RWPE1 (cell line): Measurements from ENCODE around the gene SLC28A3.
A peak's percentile ranks its signal among the peaks of the same experiment; 100 is the strongest.

Experiments used
- CTCF ChIA-PET: fragments of 350-600 bp; sonication (Branson Sonifier 250); formaldehyde crosslinking; extraction: SDS; loops from one replicate; lab custom pipeline; 2021; lab: Yijun Ruan, JAX
- POLR2A ChIA-PET: fragments of 400-600 bp; formaldehyde crosslinking; extraction: SDS; loops from one replicate; lab custom pipeline; 2020; ENCODE audit warnings: antibody characterized with exemption; ENCODE audit not compliant: low non-redundant PET; lab: Yijun Ruan, JAX
- DNase-seq: peaks from one replicate; pipeline ENCODE4 v3.0.0; 2012; ENCODE audit warnings: low spot score
- H3K27ac ChIP-seq: fragments of 450-650 bp; 2 replicates; pipeline ENCODE4 v1.5.1; 2017
- TF ChIP-seq, protein P1 (sequence below): fragments of 450-650 bp; conservative IDR thresholded peaks from 2 replicates; pipeline ENCODE4 v1.5.1; 2017; ENCODE audit warnings: low read depth, mild to moderate bottlenecking

SLC28A3 gene

DNA sequence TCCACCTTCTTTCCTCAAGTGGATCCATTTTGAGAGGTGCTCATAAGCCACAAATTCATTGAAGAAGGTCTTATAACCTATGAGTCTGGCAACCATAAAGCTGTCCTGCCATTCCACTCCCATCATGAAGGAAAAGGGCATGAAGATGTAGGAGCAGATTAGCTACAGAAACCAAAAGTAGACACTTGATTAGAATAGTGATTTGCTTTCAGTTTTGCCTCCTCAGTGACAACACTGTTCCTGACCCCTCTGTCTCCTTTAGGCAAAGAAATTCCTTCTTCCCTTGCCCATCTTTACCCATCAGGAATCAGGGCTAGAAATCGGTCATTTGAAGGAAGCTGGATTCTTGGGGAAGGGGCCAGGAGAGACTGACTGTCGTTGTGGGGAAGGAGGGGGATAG lies 55.2 kb downstream of the SLC28A3 start:
- no peak for DNase-seq
- H3K27ac ChIP-seq, result no peak overlapping the region
- TF ChIP-seq, protein P1, sequence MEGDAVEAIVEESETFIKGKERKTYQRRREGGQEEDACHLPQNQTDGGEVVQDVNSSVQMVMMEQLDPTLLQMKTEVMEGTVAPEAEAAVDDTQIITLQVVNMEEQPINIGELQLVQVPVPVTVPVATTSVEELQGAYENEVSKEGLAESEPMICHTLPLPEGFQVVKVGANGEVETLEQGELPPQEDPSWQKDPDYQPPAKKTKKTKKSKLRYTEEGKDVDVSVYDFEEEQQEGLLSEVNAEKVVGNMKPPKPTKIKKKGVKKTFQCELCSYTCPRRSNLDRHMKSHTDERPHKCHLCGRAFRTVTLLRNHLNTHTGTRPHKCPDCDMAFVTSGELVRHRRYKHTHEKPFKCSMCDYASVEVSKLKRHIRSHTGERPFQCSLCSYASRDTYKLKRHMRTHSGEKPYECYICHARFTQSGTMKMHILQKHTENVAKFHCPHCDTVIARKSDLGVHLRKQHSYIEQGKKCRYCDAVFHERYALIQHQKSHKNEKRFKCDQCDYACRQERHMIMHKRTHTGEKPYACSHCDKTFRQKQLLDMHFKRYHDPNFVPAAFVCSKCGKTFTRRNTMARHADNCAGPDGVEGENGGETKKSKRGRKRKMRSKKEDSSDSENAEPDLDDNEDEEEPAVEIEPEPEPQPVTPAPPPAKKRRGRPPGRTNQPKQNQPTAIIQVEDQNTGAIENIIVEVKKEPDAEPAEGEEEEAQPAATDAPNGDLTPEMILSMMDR, result no peak
- CTCF ChIA-PET, result interaction anchor here (1.2 kb wide), 1 partner anchor 24 kb away, joined by 9 read pairs; no protein-coding TSS in a partner anchor
- POLR2A ChIA-PET, result no interaction called here

DNA sequence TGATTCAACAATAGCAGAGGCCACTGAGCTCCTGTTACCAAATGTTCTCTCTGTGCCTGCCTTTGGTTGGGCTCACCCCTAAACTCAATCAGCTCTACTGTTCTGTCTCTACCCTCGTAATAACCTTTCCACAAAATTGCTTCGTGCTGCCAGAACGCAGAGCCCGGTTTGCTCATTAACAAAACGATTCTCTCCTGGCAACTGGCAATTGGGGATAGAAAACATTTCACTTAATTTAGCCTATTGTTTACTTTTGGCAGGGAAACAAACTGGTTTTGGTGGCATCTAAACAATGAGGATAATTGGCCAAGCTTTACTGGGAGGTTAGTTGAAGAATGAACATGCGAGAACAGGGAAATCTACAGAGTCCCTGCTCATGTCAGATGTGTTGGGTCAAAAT lies 56.6 kb downstream of the SLC28A3 start:
- POLR2A ChIA-PET, result no interaction called here
- no peak for DNase-seq
- no peak overlapping the region for H3K27ac ChIP-seq
- CTCF ChIA-PET, result no interaction called here
- TF ChIP-seq, protein P1, result no peak

DNA sequence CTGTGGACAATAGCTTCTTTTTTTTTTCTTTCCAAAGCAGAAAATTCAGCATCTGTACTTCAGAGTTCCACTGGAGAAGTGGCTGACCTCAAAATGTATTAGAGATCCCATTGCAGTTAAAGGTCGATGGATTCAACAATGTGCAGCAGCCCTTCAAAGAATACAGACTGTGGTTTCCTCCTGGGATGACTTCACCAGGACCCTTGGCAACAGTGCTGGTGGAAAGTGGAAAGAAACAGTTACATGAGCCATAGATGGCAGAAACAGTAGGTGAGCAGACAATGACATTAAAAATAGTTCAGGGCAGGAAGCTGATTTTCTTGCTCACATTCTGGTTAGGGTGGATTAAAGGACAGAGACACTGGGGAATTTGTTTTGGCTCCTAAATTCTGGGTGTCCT lies 62.4 kb downstream of the SLC28A3 start:
- TF ChIP-seq, protein P1, result no peak
- CTCF ChIA-PET, result interaction anchor here (0.6 to 1.0 kb wide), 2 partner anchors 37 to 105 kb away, joined by 3 to 6 read pairs; no protein-coding TSS in a partner anchor
- POLR2A ChIA-PET, result no interaction called here

DNA sequence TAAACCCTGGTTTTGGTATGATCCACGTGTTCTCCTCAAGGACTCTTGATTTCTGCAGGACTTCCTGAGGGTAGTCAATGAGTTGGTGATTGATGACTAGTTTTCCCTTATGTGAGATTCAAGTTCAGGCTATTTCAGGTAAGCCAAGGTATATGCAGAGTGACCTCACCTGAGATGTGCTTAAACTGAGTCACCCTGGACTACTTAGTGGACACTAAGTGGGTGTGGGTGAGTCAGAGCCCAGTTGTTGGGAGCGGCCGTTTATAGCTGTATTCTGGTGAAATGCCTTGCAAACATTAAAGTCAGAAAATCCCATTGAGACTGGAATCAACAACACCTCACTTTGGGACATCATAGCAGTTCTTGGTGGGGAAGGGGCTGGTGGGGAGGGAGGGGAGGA lies 62.9 kb downstream of the SLC28A3 start:
- TF ChIP-seq, protein P1, result no peak
- CTCF ChIA-PET, result interaction anchor here (1.0 kb wide), 1 partner anchor 104 kb away, joined by 6 read pairs; no protein-coding TSS in a partner anchor
- DNase-seq, result peak; percentile 83
- POLR2A ChIA-PET, result no interaction called here
- H3K27ac ChIP-seq, result no peak overlapping the region

More for the DNA sequence above, 62.4 kb downstream of the SLC28A3 start:
- DNase-seq, result no peak
- no peak overlapping the region for H3K27ac ChIP-seq

DNA sequence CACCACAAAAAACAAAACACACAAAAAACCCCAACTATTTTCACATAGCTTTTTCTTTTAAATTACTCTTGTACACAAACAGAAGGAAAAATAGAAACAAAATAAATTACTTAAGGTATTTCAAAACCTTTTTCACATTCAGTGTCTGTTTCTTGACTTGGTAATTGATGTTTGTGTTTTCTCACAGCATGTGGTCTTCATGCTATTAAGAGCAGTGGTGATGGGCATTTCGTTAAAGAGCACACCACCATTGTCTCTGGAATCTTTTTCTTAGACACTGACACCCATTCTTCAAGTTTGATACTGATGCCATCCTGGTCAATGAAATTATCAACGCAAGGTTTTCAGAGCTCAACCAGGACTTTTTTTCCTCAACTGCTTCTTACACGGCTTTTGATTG lies 63.8 kb downstream of the SLC28A3 start:
- TF ChIP-seq, protein P1, result no peak
- ChIA-PET POLR2A (no interaction called here), CTCF (no interaction called here)
- DNase-seq, result no peak
- no peak overlapping the region for H3K27ac ChIP-seq

DNA sequence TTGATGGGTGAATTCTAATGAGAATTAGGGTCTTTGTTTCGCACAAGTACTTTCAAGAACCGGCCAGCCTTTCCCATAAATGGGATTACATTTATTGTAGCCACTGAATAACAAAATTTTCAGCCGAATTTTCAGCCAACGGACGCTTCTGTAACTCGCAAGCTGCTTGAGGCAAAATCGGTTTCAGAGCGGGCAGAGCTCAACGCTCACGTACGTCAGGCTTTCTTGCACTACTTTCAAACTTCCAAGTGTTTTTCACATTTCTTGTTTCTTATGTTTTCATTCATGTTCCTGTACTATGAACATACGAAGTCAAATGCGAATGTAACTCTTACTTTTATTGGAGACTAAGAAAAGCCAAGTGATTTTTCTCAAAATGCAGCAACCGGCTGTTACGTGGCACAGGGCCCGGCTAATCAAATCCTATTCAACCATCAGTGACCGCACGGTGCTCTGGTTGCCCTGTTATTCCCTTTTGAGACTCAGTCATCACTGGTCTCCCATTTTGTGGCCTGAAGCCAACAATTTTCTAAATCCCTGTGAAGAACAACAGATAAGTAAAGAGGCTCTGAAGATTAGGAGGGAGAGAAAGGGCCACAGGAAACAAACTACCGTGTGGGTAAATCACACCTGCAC lies 68.5 kb downstream of the SLC28A3 start:
- ChIA-PET POLR2A (no interaction called here), CTCF (no interaction called here)
- TF ChIP-seq, protein P1, result no peak
- no peak for DNase-seq
- no peak overlapping the region for H3K27ac ChIP-seq
